Iris pigment epithelial cell (primary cell): ENCODE results near the gene CCR1.

Experiments used
- DNase-seq: peaks from one replicate; pipeline ENCODE4 v3.0.0-alpha.2; 2011; ENCODE audit warnings: low read depth

CCR1 gene

GRCh38 chr3:46208167-46208704, at the start of gene CCR1:
Gene CCR1 (minus strand): TSS chr3:46208313. CDS start chr3:46204313, 4,000 bp downstream.
- DNase-seq, result peak; percentile 45

DNA sequence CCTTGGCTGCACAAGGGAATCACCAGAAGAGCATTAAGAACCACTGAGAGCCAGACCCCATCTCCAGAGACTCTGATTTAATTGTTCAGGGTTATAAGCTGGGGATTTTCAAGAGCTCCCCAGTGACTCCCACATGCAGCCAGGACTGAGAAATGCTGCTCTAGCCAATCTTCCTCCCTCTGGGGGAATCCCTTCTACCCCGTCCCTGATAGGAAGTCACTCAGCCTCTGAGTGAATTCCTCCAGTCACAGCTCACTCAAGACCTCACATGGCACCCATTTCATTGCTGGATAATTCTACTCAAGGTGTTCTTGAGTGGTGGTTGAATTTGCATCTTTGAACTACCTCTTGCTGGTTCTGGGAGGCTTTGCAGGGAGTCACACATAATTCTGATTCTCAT, 44.9 kb upstream of the CCR1 start:
- no peak for DNase-seq

DNA sequence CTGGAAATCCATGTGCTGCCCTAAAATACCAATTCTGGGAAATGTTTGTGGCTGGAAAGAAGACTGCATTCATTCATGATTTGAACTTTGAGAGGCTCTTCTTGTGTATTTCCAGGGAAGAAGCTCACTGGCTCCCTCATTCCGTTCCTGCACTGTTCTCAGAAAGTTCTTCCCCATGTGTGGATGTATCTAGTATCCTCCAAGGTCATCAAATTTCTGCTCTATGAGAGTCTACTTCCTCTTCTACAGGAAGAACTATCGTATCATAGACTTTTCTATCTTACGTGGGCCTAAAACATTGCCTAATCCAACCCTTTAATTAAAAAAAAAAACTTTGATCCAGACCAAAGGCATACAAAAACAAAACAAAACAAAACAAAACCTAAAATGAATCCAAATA, 37.0 kb upstream of the CCR1 start:
- DNase-seq, result no peak

DNA sequence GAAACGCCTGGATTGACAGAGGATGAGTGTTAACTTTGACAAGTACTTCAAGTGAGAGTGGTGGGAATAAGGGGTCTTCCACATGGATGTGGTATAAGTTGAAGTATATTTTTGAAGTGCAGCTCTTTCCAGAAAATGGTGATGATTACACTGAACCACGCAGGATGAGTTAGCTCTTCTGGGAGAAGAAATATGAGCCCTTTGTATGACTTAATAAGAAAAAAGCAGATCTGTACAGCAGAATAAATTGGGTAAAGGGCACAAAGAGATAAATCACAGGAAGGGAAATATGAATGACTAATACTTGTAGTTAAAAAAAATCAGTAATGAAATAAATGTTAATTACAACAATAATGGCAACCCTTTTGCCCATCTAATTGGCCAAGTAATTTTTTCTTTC, 35.4 kb upstream of the CCR1 start:
- DNase-seq, result no peak

- no peak for DNase-seq
Measured at GRCh38 chr3:46242120-46242519, 34.0 kb upstream of the CCR1 start, which contains the start of gene CCR3. Gene CCR3 (plus strand): TSS chr3:46242460. CDS start chr3:46265159, 22,699 bp downstream.

- no peak for DNase-seq
Measured at GRCh38 chr3:46239952-46240351, 31.8 kb upstream of the CCR1 start.

GRCh38 chr3:46239301-46239938, 31.3 kb upstream of the CCR1 start:
- no peak for DNase-seq

DNA sequence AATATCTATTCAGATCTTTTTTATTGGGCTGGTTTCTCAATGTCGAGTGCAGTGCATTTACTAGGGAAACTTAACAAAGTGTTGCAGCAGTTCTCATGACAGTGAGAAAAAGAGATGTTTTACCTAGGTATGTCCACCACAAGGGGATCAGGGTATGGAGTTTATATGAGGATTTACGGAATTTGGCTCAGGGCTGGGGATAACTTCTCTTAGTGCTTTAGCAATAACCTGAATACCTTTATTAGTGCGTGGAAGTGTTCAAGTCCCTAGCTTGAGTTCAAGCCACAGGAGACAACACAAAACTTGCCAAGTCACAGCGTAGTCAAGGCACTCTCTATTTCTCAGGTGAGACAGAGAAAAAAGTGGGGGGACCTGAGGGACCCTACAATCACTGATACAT, 30.3 kb upstream of the CCR1 start:
- no peak for DNase-seq

- DNase-seq, result no peak
Measured at GRCh38 chr3:46236294-46237054, 28.4 kb upstream of the CCR1 start.

DNA sequence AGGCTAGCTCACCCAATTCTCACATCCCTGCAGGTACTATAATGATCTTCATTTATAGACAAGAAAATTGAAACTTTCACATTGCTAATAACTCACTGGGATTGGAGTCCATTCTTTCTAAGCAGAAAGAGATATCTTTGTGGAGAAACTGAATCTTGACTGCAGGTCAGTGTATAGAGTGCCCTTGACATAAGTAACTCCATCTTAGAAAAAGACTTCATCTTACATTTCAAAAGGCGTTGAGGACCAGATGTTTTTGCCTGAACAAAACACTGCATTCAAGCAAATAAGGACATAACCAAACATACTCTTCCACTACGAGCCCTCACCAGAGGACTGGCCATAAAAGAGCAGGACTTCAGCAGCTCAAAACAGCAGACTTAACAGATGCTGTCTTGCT, 27.3 kb upstream of the CCR1 start:
- no peak for DNase-seq

GRCh38 chr3:46233194-46233593, 25.1 kb upstream of the CCR1 start:
- DNase-seq, result no peak

DNA sequence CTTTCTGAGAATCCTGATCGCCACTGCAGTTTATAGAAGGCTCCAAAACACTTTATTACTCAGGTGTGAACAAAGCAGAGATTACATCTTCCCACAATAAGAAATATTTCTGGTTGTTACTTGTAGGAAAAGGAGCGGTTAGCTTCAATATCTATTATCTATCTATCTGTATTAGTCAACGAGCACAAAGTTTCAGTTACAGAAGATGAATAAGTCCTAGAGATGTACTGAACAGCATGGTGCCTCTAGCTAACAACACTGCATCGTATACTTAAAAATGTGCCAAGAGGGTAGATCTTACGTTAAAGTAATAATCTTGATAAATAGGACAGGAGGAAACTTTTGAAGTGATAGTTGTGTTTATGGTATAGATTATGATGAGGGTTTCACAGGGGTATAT, 23.2 kb upstream of the CCR1 start:
- no peak for DNase-seq

DNA sequence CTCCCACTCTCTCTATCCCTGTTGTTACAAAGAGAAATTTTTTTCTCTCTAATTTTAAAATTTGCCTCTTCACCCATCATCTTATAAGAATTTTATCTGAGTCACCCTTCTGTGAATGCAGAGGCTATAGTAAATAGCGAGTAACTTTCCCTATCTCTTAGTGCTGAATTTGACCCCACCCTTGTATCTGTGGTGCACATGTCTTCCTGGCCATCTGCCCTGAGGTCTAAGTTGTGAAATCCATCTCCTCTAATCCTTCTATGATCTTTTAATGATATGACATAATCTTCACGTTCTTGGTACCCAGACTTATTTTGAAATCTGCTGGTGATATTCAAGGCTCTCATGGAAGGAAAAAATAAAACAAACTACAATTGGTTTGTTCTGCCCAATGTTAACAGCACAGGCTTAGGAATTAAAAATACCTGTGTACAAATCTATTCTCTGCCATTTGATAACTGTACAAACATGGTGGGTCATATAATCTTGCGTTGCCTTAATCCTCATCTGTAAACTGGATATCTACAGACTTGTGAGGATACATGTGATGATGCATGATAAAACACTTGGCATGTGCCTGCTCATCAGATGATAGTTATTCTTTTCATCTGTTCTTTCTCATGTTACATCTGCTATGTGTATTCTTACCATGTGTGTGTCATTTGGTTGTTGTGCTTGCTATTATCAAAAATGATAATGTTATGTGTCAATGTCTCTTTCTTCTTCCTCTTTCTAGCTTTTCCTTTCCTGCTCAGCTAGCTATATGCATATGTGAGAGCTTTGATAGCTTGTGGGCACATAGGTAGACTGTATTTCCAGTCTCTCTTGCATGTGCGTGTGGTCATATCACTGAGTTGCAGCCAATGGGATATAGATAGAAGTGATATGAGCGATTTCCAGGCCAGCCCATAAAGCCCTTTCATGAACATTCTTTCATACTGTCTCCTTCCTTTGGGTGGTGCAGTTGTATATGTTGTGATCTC, 20.4 kb upstream of the CCR1 start:
- DNase-seq, result peak; percentile 92

GRCh38 chr3:46222435-46223161, 14.5 kb upstream of the CCR1 start:
- DNase-seq, result no peak

DNA sequence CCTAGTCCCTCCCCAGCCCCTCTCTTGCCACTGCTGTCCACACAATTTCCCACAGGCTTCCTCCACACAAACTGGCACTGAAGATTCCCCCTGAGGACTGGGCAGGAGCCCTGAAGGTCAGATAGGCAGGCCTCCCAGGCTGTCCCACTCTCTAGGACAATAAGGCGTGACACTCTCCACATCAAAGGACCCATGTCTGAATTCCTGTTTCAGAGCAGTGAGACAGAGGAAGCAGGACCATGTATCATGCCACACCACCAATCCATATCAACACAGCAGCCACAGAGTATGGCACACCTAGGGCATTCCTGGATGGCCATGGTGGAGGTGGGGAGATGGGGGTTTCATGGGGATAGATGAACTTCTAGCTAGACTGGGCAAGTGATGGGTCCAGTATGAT, 13.8 kb upstream of the CCR1 start:
- DNase-seq, result no peak

DNA sequence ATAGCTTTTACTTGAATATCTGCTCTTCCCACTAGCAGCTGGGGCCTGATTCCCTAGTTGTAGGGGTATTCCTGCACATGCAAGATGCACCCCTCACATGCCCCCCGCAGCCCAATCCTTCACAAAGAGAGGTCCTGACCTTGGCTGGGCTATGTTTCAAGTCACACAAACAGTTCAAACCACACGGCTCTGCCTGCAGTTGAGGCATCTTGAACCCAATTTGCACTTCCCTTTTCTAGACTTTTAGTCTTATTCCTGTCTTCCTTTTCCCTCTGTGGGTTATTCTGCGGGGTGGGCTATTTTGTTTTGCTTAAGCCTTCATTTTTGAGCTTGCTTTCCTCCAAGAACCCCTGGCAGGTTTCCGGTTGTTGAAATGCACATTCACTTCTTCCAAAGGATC, 13.3 kb upstream of the CCR1 start:
- DNase-seq, result no peak

GRCh38 chr3:46218196-46218709, 10.1 kb upstream of the CCR1 start:
- no peak for DNase-seq

- peak; percentile 16 for DNase-seq
Measured at GRCh38 chr3:46215810-46216414, 7.8 kb upstream of the CCR1 start.

GRCh38 chr3:46214751-46215352, 6.7 kb upstream of the CCR1 start:
- DNase-seq, result no peak

- DNase-seq, result no peak
Measured at GRCh38 chr3:46213201-46213600, 5.1 kb upstream of the CCR1 start.
